Stimulated activated CD8-positive, alpha-beta memory T cell treated with anti-CD3 and anti-CD28 coated beads, Interleukin-2, amount 100 ng/mL, for 48 hours (primary cell): ENCODE data around the gene DIO3.

Source experiments
- DNase-seq, 2 donors: peaks; one replicate each; pipeline ENCODE4 v3.0.0-alpha.2; 2020; ENCODE audit warnings: low read depth in 2 of 2

The DIO3 gene

DNA sequence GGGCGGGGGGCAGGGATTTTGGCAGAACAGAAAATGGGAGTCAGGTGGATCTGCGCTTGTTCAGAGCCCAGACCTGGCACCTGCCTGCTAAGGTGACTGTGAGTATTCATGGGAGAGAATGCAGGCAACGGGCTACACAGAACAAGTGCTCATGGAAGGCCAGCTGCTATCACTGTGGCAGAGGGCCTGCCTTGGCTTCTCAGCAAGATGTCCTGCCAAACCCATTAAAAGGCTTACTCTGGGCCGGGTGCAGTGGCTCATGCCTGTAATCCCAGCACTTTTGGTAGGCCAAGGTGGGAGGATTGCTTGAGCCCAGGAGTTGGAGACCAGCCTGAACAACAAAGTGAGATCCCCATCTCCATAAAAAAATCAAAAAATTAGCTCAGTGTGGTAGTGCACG lies 21.0 kb downstream of the DIO3 start:
- DNase-seq: no peak

DNA sequence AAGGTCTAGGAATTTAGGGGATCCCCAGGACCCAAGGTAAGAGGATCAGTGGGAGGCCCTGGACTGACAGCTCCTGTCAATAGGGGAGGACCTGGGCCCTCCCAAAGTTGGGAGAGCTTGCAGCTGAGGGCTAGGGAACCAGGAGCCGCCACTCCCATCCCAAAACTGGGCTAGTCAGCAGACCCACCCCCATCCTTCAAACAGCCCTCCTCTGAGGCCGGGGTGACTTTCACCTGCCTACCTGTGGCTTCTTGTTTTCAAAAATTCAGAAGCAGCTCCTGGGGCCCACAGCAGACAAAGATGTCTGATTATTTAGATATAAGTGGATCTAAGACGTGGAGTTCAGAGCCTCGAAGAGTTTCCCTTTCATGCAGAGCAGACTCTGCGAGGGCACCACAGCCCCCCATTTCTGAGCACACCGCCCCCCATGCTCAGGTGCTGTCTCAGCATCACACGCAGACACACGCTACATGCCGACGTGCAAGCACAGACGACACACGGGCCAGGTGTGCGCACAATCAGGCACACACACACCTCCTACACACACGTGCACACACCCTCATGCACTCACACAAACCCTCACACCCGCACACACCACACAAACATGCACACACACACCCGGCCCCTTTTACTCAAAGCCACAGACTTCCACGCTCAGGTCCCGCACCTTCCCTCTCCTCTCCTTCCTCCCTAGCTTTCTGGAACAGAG lies 21.9 kb downstream of the DIO3 start:
- DNase-seq: no peak

DNA sequence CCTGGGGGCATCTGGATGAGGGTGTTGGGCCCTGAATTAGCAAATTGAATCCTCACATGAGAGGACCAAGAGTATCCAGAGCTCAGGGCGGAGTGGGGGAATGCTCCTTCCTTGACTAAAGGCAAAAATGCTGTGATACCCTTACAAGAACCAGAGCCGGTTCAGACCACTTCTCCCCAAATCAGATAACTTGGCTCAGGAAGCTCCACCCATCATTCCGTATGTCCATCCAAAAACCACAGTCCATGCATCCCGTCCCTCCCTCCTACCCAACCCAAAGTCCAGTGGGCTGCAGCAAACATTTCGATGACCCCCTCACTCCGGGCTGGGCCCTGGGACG lies 22.4 kb downstream of the DIO3 start:
- no peak for DNase-seq

DNA sequence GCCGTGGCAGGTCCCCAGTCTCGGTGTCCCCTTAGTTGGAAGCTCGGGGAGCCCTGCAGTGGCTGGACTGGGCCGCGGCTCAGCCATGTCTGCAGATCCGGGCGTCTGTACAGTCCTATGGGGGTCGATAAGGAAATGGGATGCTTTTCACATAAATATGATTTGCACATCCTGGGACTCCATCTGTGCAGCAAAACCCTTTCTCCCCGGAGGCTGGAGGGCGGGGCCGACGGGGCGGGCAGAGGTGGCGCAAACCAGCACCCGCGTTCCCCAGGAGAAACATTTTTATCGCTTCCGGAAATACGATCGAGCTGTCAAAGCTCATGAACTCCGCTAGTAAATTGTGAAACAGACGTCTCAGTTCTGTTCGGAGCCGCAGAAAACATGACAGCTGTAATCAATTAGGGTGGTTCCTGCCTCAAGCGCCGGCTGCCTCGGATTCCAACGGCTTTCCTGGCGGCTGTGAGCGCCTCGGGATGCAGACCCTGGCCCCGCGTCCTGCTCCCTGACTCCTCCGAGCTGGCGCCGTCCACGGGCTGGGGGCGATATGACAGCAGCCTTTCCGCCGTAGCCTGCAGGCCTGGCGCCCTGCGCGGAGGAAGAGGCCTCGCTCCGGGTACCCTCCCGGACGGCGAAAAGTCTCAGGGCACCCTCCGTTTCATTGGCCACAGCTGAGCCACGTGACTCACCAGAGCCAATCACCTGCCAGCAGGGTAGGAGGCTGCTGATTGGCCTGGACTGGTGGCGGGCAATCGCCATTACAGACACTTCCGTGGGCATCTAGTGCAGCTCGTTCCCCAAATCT lies 23.0 kb downstream of the DIO3 start:
- no peak for DNase-seq

- no peak for DNase-seq
Observed at GRCh38 chr14:101585211-101585610, 23.9 kb downstream of the DIO3 start.

DNA sequence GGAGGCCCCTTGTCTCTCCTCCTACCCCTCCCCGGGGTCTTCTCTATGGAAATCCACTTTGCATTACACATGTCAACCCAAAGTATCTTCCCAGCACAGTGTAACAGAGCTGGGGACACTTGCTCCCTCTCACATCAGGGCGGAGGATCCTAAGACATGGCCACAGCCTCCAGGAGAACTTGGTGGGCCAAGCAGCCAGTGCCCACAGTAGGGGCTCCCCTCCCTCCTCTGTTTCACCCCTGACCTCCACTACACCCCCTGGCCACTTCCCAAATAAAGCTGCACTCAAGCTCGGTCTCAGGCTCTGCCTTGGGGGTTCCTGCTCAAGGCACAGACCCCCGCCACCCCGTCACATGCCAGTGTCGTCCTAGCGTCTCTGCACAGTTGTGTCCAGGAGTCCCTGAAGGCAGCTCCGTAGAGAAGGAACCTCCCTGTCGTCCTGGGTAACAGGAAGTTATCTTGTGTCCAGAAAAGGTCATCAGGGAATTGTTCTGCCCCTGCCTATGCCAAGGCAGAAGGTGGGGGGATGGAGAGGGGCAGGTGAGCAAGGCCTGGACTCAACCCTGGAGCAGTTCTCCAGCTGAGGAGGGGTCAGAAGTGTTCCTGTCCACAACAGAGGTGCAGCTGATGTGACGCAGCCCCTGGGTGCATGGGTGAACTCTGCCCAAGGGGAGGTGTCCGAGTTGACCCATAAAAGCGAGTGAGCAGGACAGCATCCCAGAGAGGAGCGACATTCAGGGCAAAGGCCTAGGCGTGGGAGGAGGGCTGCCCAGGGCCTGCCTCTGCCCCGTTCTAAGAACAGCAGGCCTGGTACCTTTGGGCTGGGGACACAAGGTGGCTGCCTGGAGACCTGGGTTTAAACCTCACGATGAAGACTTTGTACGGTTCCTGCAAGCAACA lies 25.5 kb downstream of the DIO3 start:
- DNase-seq: no peak

DNA sequence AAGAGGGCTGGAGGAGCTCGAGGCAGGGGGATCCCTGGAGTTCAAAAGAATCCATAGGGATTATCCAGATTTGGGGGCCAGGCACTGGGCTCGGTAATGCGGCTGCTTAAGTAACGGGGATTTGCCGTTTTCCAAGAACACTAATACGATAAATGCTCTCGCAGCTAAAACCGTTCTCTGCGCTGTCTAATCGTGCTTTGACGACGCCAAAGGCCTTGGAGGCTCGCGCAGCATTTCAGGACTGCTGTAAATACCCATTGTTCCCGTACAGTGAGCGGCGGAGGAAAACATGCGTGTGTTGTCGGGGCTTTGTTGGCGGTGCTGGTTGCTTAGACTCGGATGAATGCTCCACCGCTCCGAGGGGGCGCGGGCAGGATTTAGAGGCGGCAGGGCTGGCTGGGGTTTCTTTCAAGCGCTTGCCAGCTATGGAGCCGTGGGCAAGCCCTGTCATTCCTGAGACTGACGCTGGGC lies 26.2 kb downstream of the DIO3 start:
- no peak for DNase-seq

GRCh38 chr14:101588286-101588975 lies 27.1 kb downstream of the DIO3 start:
- no peak for DNase-seq

- DNase-seq: no peak
Observed at GRCh38 chr14:101588990-101589389, 27.7 kb downstream of the DIO3 start.

GRCh38 chr14:101589486-101590015 lies 28.3 kb downstream of the DIO3 start:
- DNase-seq: no peak

- DNase-seq: no peak
Observed at GRCh38 chr14:101590062-101590461, 28.8 kb downstream of the DIO3 start.

DNA sequence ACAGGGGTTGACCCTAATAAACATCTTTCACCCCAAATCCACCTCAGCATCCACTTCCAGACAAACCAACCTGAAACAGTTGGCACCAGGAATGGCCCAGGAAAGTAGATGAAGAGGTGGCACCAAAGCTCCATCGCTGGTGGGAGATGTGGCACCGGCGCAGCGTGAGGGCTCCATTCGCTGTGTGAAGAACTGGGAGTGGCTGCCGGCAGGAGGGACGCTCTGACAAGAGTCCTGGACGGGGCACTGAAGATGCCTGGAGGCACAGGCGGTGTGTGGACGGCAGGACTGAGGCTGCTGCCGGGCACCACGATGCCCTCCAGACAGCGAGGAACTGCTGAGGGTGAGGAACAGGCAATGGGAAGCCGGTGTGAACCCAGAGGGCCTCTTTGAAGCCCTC lies 29.3 kb downstream of the DIO3 start:
- DNase-seq: no peak

GRCh38 chr14:101591121-101591520 lies 29.8 kb downstream of the DIO3 start:
- DNase-seq: no peak

GRCh38 chr14:101591582-101591981 lies 30.3 kb downstream of the DIO3 start:
- DNase-seq: no peak

- no peak for DNase-seq
Observed at GRCh38 chr14:101593411-101594238, 32.3 kb downstream of the DIO3 start.

GRCh38 chr14:101594511-101595148 lies 33.3 kb downstream of the DIO3 start:
- no peak for DNase-seq

DNA sequence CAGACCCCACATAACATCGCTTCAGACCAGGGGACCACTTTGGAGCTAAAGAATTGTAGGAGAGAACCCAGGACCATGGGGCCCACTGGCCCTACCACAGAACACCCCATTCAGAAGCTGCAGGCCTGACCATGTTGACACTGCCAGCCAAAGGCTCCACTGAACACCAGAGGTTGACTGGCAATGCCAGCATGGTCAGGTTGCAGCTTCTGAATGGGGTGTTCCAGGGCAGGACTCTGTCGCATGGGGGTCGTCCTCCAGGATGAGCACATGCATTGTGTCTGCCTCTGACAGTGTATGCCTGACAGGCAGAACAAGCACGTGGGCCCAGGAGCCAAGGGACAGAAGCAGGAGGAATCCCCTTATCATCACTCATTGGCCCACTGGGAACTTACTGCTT lies 34.1 kb downstream of the DIO3 start:
- DNase-seq: no peak

GRCh38 chr14:101595887-101596721 lies 34.8 kb downstream of the DIO3 start:
- peak in 1 of 2 donors; percentile 9 for DNase-seq

DNA sequence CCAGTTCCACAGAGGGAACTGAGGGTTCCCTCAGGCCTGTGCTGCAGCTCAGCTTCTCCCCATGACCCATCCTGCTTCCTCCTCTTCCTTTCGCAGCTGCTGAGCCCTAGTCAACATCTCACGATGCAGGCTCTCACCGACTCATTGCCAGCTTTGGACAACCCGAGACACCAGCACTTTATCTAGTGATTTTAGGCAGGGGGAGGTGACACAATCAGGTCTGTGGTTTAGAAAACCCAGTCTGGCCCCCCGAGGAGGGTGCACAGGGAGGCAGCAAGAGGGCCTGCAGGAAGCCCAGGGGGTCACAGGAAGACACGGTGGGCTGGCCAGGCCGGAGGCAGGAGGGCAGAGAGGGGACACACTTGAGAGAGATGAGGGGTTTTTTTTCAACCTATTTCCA lies 35.4 kb downstream of the DIO3 start:
- no peak for DNase-seq
